Gastrocnemius medialis (tissue), 4 donors: Measurements from ENCODE around the gene CD22. TPM values are rescaled to one million over a fixed set of nuclear protein-coding genes. Genes with fewer than 3 reads are reported as not detected.

Experiments used
- ATAC-seq, 2 donors: fragments of 150-250 bp; one replicate each; pipeline ENCODE4 v1.9.1; 2016
- DNase-seq, 2 donors: peaks; one replicate each; pipeline ENCODE4 v3.0.0-alpha.2; 2019
- H3K27ac ChIP-seq, 4 donors: fragments of 200-600 bp; sonication (generic); 1 replicate in 1 of 4; 2 replicates in 3 of 4; pipeline ENCODE4 v1.5.1; 2016 to 2018; ENCODE audit warnings: mild to moderate bottlenecking in 2 of 4, moderate library complexity in 1 of 4
- H3K27me3 ChIP-seq, 3 donors: fragments of 200-600 bp; sonication (generic) in 2 of 3; 1 replicate in 1 of 3; 2 replicates in 2 of 3; pipeline versions ENCODE4 v1.5.1 to v1.6.0; 2016 to 2019; ENCODE audit warnings: mild to moderate bottlenecking in 1 of 3, moderate library complexity in 1 of 3
- H3K36me3 ChIP-seq, 2 donors: fragments of 200-600 bp; sonication (generic) in 1 of 2; one replicate each; pipeline ENCODE4 v1.5.1; 2017 to 2018
- H3K4me1 ChIP-seq, 2 donors: fragments of 200-600 bp; sonication (generic) in 1 of 2; one replicate each; pipeline ENCODE4 v1.5.1; 2016 to 2017; ENCODE audit warnings: mild to moderate bottlenecking in 2 of 2
- H3K4me3 ChIP-seq, 4 donors: fragments of 200-600 bp; sonication (generic) in 3 of 4; 1 replicate in 1 of 4; 2 replicates in 3 of 4; pipeline ENCODE4 v1.5.1; 2016 to 2019; ENCODE audit warnings: mild to moderate bottlenecking in 2 of 4
- H3K9me3 ChIP-seq, 3 donors: fragments of 200-600 bp; sonication (generic) in 2 of 3; 1 replicate in 1 of 3; 2 replicates in 2 of 3; pipeline ENCODE4 v1.5.1; 2016 to 2019
- POLR2A ChIP-seq, 2 donors: fragments of 450-650 bp; IDR thresholded peaks; one replicate each; pipeline ENCODE4 v1.6.1; 2017; ENCODE audit warnings: antibody characterized with exemption in 2 of 2, mild to moderate bottlenecking in 2 of 2, moderate library complexity in 2 of 2
- in situ Hi-C, 4 donors: fragments of 200-750 bp; cut with MboI; loops; one replicate each; pipeline versions ENCODE4 v1.15.0 to v1.8.0; 2017; ENCODE audit warnings: low sequenced_read_pairs in 4 of 4
- intact Hi-C: fragments of 100-400 bp; cut with DNase I; formaldehyde crosslinking; loops from one replicate; pipeline ENCODE4 v1.15.1; 2023; ENCODE audit warnings: low total_unique reads
- total RNA-seq, 4 donors: library from RNA; depleted of rRNA; stranded (reverse); fragments of >200 nt; gene quantifications; one replicate each; pipeline versions ENCODE4 v1.1.0 to v1.2.3, GENCODE V29; 2016
- TF ChIP-seq, protein P1 (sequence below), 5 experiments: fragments of 450-650 bp in 3 of 5; fragments of 200-600 bp in 2 of 5; sonication (generic) in 2 of 5; IDR thresholded peaks in 4 of 5; conservative IDR thresholded peaks in 1 of 5; 1 replicate in 4 of 5; 2 replicates in 1 of 5; pipeline ENCODE4 v1.5.1; 2016 to 2019; ENCODE audit warnings: antibody characterized with exemption in 5 of 5, mild to moderate bottlenecking in 3 of 5, moderate library complexity in 3 of 5

CD22 gene
- total RNA-seq, 4 donors from 2014 or later, result 0.59 TPM; not detected in 3

DNA sequence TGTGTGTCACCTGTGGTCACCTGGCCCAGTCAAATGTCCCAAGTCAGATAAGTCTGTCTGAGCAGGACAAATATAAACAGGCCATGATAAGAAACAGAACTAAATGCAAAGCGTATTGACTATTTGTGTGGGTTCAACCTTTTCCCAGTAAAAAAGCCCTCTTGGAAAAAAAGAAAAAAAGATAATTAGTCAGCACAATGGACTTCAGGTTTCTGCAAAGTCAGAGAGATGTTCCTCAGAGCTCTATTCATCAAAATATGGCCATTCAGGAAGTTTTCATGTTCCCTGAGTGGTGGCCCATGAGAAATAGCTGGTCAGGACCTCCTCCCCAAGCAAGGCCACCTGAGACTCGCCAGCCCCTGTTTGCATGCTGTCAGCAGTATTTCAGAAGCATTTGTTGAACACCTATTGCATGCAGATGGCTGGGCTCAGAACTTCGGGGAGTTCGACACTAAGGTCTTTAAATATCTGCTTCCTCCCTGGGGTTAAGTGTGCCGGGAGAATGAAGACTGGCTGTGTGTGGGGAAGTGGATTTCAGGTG is 32.0 kb downstream of the CD22 start:
- no peaks in the 10 kb centered on the region for H3K4me1 ChIP-seq
- no peaks in the 10 kb centered on the region for H3K27me3 ChIP-seq
- no peak overlapping the region for H3K27ac ChIP-seq
- TF ChIP-seq, protein P1, sequence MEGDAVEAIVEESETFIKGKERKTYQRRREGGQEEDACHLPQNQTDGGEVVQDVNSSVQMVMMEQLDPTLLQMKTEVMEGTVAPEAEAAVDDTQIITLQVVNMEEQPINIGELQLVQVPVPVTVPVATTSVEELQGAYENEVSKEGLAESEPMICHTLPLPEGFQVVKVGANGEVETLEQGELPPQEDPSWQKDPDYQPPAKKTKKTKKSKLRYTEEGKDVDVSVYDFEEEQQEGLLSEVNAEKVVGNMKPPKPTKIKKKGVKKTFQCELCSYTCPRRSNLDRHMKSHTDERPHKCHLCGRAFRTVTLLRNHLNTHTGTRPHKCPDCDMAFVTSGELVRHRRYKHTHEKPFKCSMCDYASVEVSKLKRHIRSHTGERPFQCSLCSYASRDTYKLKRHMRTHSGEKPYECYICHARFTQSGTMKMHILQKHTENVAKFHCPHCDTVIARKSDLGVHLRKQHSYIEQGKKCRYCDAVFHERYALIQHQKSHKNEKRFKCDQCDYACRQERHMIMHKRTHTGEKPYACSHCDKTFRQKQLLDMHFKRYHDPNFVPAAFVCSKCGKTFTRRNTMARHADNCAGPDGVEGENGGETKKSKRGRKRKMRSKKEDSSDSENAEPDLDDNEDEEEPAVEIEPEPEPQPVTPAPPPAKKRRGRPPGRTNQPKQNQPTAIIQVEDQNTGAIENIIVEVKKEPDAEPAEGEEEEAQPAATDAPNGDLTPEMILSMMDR (IDR thresholded peaks at IDR 0.05 in 4 of 5, conservative IDR thresholded peaks at IDR 0.05 in 1 of 5), result no peak
- TF ChIP-seq POLR2A (IDR thresholded peaks at IDR 0.05), result no peak
- no peak overlapping the region for H3K4me3 ChIP-seq
- intact Hi-C loops, result no loop called here
- ATAC-seq, result no peak
- H3K9me3 ChIP-seq, result no peaks in the 10 kb centered on the region
- in situ Hi-C loops, result no loop called here
- no peaks in the 10 kb centered on the region for H3K36me3 ChIP-seq
- DNase-seq, result no peak

DNA sequence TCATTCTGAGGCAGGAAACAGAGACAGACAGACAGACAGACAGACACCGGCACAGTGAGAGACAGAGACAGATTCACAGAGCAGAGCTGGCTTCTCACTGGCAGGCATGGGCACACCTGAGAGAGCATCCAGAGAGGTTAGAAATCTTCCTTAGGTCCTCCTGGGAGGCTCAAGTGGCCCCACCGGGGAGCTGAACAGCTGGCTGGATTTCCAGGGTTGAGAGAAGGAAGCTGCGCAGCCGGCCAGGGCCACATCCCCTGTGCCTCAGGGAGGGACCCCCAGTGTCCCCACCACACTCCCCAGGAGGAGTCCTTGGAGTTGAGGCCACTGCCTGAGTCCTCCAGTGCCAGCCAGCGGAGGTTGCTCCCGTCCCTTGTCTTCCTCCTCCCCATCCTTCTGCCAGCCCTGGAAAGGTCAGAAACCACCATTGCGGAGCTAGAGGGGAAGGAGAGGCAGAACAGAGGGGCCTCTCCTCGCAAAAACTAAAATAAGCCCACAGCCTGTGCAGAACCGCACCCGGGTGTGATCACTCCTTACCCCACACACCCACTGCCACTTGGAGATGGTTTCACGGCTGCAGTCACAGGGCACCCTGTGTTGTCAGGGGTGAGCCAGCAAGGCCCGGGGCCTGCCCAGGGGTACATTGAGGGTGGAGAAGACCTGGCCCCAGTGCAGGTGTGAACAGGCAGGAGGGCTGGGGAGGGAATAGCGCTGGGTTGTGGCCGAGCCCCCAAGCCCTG is 33.4 kb downstream of the CD22 start:
- no peaks in the 10 kb centered on the region for H3K4me1 ChIP-seq
- no peaks in the 10 kb centered on the region for H3K27me3 ChIP-seq
- H3K4me3 ChIP-seq, result no peak overlapping the region
- no peak overlapping the region for H3K27ac ChIP-seq
- DNase-seq, result no peak
- TF ChIP-seq, protein P1 (IDR thresholded peaks at IDR 0.05 in 4 of 5, conservative IDR thresholded peaks at IDR 0.05 in 1 of 5), result no peak
- TF ChIP-seq POLR2A (IDR thresholded peaks at IDR 0.05), result no peak
- no peaks in the 10 kb centered on the region for H3K36me3 ChIP-seq
- ATAC-seq, result no peak
- in situ Hi-C loops, result no loop called here
- intact Hi-C loops, result no loop called here
- H3K9me3 ChIP-seq, result no peaks in the 10 kb centered on the region

DNA sequence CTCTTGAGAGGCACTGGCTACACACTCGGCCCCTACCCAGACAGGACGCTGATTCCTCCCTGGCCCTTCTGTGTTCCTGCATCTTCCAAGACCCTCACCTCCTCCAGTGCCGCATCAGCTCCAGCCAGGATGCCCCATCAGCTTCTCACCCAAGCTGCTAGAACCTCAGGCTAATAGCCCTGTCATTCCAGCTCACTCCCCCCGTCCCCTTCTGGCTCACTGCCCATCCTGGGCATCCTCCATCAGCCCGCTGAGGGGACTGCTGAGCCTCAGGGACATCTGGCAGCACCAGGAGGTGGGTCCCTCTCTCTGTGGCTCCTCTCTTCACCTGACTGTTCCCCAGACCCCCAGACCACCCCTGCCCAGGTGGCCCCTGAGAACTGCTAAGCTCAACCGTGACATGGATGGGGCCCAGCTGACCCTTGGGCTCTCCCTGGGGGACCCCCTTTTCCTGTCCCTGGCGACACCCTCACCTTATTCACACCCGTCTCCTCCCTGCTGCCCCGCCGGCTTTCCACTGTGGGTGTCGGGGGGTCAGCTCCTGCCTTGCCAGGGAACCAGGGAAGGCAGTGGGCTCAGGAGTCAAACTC is 34.1 kb downstream of the CD22 start:
- Histone ChIP-seq H3K27ac (no peak overlapping the region), H3K36me3 (no peaks in the 10 kb centered on the region), H3K27me3 (no peaks in the 10 kb centered on the region), H3K4me3 (no peak overlapping the region), H3K4me1 (no peaks in the 10 kb centered on the region), H3K9me3 (no peaks in the 10 kb centered on the region)
- in situ Hi-C loops (no loop called here), intact Hi-C loops (no loop called here)
- no peak for ATAC-seq
- DNase-seq, result no peak
- TF ChIP-seq, protein P1 (IDR thresholded peaks at IDR 0.05 in 4 of 5, conservative IDR thresholded peaks at IDR 0.05 in 1 of 5), result no peak
- TF ChIP-seq POLR2A (IDR thresholded peaks at IDR 0.05), result no peak

DNA sequence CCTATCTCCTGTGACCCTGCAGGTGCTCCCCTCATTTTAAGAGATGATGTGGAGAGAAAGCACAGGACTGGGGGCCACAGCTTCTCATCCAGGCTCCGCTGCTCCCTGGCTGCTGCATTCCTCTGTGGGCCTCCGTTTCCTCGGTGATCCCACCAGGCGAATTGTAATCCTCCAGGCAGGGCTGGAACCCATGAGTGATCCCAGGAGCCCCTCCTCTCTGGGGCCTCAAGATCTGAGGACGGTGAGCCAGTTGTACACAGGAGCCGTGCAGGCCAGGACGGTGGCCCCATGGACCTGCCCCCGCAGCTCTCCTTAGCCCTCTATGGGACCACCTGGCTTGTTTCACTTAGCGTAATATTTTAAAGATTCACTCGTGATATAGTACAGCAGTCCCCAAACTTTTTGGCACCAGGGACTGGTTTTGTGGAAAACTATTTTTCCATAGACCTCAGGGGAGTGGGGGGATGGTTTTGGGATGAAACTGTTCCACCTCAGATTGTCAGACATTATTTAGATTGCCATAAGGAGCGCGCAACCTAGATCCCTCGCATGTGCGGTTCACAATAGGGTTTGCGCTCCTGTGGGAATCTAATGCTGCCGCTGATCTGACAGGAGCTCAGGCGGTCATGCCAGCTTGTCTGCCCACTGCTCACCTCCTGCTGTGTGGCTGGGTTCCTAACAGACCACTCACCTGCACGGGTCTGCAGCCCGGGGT is 34.9 kb downstream of the CD22 start:
- H3K4me3 ChIP-seq, result no peak overlapping the region
- H3K27me3 ChIP-seq, result peaks cover 0 to 1% (median 0%) of the 10 kb centered on the region in 3 donors
- no peaks in the 10 kb centered on the region for H3K4me1 ChIP-seq
- no peaks in the 10 kb centered on the region for H3K36me3 ChIP-seq
- TF ChIP-seq, protein P1 (IDR thresholded peaks at IDR 0.05 in 4 of 5, conservative IDR thresholded peaks at IDR 0.05 in 1 of 5), result no peak
- no peak for TF ChIP-seq POLR2A (IDR thresholded peaks at IDR 0.05)
- intact Hi-C loops, result no loop called here
- in situ Hi-C loops, result no loop called here
- H3K9me3 ChIP-seq, result no peaks in the 10 kb centered on the region
- ATAC-seq (no peak), DNase-seq (no peak)
- H3K27ac ChIP-seq, result no peak overlapping the region
